ENCODE measurements around the gene MKX. TPM values are rescaled to one million over a fixed set of nuclear protein-coding genes. Genes with fewer than 3 reads are reported as not detected.

MKX gene
- polyA plus RNA-seq, 1 donor, result 0.40 TPM

DNA sequence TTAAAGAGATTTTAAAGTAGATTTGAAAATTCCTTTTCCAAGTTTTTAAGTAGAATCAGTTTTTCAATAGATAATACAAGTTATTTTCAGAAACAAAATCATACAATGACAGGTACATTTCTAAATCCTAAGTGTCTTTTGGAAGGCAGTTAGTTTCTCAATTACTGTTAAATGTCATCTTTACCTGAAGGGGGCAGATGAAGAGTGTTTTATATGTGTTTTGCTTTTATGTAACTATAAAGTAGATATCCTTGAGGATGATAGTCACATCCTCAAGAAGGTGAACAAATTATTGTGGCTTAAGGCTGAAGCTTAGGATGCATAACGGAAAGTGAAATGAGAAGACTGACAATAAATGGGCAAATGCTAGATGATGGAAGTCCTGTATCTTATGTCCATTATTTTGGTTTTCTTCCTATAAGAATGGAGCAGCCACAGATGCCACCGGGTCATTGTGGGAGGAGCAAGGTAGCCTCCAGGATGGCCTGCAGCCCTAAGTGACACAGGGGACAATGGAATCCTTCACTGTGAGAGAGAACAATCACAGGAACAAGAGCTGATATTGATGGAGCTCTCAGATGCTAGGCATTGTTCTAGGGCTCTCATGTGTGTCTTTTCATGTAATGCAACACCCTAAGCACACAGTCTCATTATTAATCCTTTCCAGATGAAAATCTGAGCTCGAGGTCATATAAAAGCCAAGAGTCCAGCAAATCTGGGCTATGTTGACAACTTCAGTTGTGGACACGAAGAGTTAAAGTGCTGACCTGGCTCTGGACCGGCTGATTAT lies 14.1 kb upstream of the MKX start:
- DNase-seq, result no peak
- WGBS (ENCODE audit: insufficient coverage, low lambda C conversion rate), result no CpG with 5 or more reads among the region's 5 CpGs
- Histone ChIP-seq H3K27me3 (ENCODE audit: control insufficient read depth, insufficient read depth, low read length) (peaks cover 6% of the 10 kb centered on the region), H3K27ac (ENCODE audit: low read length) (no peak overlapping the region), H3K9me3 (ENCODE audit: control insufficient read depth, low read depth, low read length) (no peaks in the 10 kb centered on the region), H3K4me3 (ENCODE audit: low read length) (no peak overlapping the region), H3K4me1 (ENCODE audit: control insufficient read depth, insufficient read depth, low read length) (no peaks in the 10 kb centered on the region), H3K36me3 (ENCODE audit: control insufficient read depth, insufficient read depth, low read length) (no peaks in the 10 kb centered on the region)

DNA sequence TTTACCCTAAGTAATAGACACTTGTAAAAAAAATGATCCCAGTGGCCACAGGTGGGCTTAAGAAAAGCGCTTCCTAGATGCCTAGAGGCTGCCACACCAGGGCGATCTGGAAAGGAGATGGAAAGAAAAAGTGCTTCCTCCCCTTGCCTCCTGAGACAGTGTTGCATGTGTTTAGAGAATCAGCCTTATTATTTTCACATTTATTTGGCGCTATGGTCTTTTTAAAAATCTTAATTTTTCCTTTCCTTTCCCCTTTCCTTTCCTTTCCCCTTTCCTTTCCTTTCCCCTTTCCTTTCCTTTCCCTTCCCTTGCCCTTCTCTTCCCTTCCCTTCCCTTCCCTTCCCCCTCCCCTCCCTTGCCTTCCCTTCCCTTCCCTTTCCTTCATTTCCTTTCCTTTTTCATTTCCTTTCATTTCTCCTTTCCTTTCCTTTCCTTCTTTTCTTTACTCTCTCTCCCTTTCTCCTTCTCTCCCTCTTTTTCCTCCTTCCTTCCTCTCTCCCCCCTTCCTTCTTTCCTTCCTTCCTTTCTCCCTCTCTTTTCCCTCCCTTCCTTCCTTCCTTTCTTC lies 7.1 kb upstream of the MKX start:
- Histone ChIP-seq H3K27me3 (ENCODE audit: control insufficient read depth, insufficient read depth, low read length) (peaks cover 29% of the 10 kb centered on the region), H3K4me1 (ENCODE audit: control insufficient read depth, insufficient read depth, low read length) (no peaks in the 10 kb centered on the region), H3K27ac (ENCODE audit: low read length) (no peak overlapping the region), H3K4me3 (ENCODE audit: low read length) (no peak overlapping the region), H3K9me3 (ENCODE audit: control insufficient read depth, low read depth, low read length) (peaks cover 2% of the 10 kb centered on the region), H3K36me3 (ENCODE audit: control insufficient read depth, insufficient read depth, low read length) (no peaks in the 10 kb centered on the region)
- WGBS (ENCODE audit: insufficient coverage, low lambda C conversion rate), result 82% methylated on average over 1 of the region's 3 CpGs
- no peak for DNase-seq

DNA sequence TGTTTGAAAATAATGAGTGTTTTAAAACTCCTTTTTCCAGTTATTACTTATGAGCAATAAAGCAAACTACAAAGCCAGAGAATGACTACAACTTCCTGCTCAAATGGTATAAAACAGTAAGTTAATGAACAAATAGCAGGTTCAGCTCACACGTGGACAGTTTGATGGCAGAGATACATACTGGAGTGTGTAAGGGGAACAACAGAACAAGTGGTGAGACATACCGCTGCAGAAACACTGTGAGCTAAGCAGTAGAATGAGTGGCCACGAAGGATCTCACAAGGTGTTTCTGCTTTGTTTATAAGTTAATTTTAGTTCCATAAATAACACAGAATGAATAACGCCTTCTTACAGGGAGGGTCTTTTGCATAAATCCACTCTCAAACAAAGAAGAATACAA lies 3.0 kb upstream of the MKX start:
- H3K36me3 ChIP-seq (ENCODE audit: control insufficient read depth, insufficient read depth, low read length), result no peaks in the 10 kb centered on the region
- H3K4me1 ChIP-seq (ENCODE audit: control insufficient read depth, insufficient read depth, low read length), result peaks cover 8% of the 10 kb centered on the region
- no peak for DNase-seq
- peaks cover 17% of the 10 kb centered on the region for H3K9me3 ChIP-seq (ENCODE audit: control insufficient read depth, low read depth, low read length)
- H3K27me3 ChIP-seq (ENCODE audit: control insufficient read depth, insufficient read depth, low read length), result peaks cover 64% of the 10 kb centered on the region
- no peak overlapping the region for H3K27ac ChIP-seq (ENCODE audit: low read length)
- no peak overlapping the region for H3K4me3 ChIP-seq (ENCODE audit: low read length)
- 17% methylated on average over 1 of the region's 4 CpGs for WGBS (ENCODE audit: insufficient coverage, low lambda C conversion rate)

DNA sequence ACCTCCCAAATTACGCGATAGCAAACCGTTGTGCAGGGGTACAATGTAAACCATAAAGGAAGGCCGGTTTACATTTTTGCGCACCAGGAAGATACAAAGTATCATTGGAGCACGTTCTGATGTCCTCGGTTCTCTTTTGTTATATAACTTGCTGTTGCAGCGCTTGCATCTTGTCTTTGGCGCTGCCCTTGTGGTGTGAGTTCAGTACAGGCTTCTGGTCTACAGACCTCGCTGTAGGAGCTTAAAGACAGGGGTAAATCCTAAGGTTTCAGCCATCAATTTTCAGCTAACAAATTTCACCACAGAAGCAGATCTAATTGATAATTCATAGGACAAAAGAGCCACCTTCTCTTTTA lies 1.5 kb upstream of the MKX start:
- H3K36me3 ChIP-seq (ENCODE audit: control insufficient read depth, insufficient read depth, low read length), result no peaks in the 10 kb centered on the region
- WGBS (ENCODE audit: insufficient coverage, low lambda C conversion rate), result no CpG with 5 or more reads among the region's 10 CpGs
- H3K27me3 ChIP-seq (ENCODE audit: control insufficient read depth, insufficient read depth, low read length), result peaks cover 76% of the 10 kb centered on the region
- peaks cover 8% of the 10 kb centered on the region for H3K4me1 ChIP-seq (ENCODE audit: control insufficient read depth, insufficient read depth, low read length)
- DNase-seq, result peak in 1 of 2 donors; percentile 13
- H3K4me3 ChIP-seq (ENCODE audit: low read length), result no peak overlapping the region
- no peak overlapping the region for H3K27ac ChIP-seq (ENCODE audit: low read length)
- H3K9me3 ChIP-seq (ENCODE audit: control insufficient read depth, low read depth, low read length), result peaks cover 25% of the 10 kb centered on the region

DNA sequence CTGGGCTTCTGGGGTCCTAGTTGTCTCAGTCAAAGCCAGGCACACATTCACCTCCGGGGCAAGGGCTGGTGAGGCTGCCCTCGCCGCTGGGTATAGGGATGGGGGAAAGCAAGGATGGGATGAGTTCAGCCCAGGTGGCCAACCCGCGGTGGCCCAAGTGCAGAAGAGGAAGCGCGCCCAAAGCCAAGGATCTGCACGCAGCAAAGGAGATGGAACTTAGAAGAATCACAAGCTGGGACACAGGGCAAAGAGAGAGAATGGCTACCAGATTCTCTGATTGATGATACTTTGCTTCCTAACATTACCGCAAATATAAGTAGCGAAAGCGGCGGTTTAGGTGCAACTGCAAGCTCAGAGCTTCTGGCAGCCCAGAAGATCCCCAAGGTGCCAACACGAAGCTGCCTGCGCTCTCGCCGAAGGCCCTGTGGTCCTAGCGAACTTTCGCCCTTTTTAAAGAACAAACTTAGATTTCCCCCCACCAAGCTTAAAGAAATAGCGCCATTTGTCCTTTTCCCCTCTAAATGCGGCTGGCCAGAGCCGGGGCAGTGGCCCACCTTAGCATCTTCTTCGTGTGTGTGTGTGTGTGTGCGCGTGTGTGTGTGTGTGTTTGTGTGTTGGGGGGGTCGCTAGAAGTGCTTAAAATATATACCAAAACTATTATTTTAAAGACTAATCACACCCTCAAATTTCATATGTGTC lies 927 bp upstream of the MKX start:
- Histone ChIP-seq H3K4me1 (ENCODE audit: control insufficient read depth, insufficient read depth, low read length) (peaks cover 13% of the 10 kb centered on the region), H3K27me3 (ENCODE audit: control insufficient read depth, insufficient read depth, low read length) (peaks cover 79% of the 10 kb centered on the region), H3K27ac (ENCODE audit: low read length) (no peak overlapping the region), H3K9me3 (ENCODE audit: control insufficient read depth, low read depth, low read length) (peaks cover 25% of the 10 kb centered on the region), H3K36me3 (ENCODE audit: control insufficient read depth, insufficient read depth, low read length) (no peaks in the 10 kb centered on the region), H3K4me3 (ENCODE audit: low read length) (no peak overlapping the region)
- 0% methylated on average over 4 of the region's 25 CpGs for WGBS (ENCODE audit: insufficient coverage, low lambda C conversion rate)
- no peak for DNase-seq

DNA sequence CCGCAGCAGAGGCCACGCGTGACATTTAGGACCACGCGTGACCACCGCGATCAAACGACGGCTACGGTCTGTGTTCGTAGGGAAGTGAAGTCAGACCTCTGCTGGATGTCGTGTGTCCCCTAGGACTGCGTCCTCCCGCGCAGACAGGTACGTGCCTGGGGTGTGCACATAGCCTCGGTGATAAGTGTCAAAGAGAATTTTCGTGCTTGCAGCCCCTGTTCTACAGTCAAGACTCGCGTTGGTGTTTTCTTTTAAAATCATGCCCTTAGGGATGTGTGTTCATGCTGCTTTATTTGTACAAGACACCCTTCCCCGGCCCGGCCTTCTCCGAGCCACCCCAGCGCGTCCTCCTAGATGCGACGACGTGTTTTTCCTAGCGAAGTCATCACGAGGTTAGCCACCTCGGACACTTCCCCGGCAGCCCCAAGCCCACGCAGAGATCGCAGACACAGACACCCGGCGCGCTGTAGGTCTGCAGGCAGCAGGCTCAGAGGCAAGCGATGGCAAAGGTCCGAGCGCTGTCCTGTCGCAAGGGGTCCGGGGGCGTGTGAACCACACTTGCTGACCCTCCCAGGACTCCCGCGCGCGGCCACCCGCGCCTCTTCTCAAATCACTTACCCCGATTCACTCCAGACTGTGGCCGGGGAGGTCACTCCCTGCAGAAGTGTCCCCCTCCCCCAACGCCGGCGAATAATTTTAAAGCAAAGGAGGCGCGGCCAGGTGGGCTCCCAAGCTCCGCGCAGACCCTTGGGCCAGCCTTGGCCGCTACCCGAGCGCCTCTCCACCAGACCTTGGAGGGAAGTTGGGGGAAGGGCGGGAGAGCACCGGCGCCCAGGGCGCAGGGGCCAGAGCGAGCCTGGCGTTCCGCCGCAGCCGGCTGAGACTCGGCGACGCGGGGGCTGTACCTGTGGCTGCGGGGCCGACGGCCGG lies 552 bp downstream of the MKX start:
- H3K27ac ChIP-seq (ENCODE audit: low read length), result no peak overlapping the region
- H3K9me3 ChIP-seq (ENCODE audit: control insufficient read depth, low read depth, low read length), result peaks cover 28% of the 10 kb centered on the region
- DNase-seq, result peak in 1 of 2 donors; percentile 17
- peaks cover 13% of the 10 kb centered on the region for H3K4me1 ChIP-seq (ENCODE audit: control insufficient read depth, insufficient read depth, low read length)
- H3K27me3 ChIP-seq (ENCODE audit: control insufficient read depth, insufficient read depth, low read length), result peaks cover 87% of the 10 kb centered on the region
- no CpG with 5 or more reads among the region's 78 CpGs for WGBS (ENCODE audit: insufficient coverage, low lambda C conversion rate)
- H3K4me3 ChIP-seq (ENCODE audit: low read length), result peak overlapping the region; percentile 47
- no peaks in the 10 kb centered on the region for H3K36me3 ChIP-seq (ENCODE audit: control insufficient read depth, insufficient read depth, low read length)

DNA sequence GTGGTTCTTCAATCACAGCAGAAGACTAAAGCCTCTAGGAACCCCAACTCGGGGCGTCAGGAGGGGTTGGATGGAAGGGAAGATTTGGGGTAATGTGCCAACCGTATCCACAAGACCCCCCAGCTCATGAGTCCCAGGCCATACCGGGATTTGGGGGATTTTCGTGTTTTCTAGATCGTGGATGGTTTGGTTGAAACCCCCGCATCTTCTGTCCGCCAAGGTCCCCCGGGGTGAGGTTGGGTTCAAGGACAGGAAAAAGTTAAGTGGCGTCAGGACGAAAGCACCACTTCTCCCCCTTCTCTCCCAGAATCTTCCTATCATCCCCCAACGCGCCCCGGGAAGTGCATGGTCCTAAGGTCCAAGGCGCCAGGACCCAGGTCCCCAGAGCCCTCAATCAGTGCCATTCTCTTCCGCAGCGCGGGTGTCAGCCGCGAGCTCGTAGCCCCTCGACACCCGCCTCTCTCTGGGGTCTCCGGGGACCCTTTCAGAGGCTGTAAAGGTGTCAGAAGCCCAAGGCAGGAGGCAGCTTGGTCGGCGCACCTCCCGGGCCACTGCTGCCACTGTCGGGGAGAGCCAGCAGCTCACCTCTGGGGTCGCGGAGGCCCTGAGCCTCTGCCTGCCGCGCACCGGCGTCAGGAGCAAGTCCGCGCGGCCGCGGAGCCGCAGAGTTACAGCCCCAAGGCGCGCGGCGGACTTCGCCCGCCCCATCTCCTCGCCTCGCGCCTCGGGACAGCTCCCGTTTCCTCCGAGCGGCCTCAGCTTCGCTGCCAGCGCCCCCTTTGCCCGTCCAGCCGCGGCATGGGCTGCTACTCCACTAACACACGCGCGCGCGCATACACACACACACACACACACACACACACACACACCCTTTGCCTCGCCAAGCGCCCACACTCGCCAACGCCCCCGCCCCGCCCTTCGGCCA lies 1.5 kb downstream of the MKX start:
- H3K36me3 ChIP-seq (ENCODE audit: control insufficient read depth, insufficient read depth, low read length), result no peaks in the 10 kb centered on the region
- WGBS (ENCODE audit: insufficient coverage, low lambda C conversion rate), result no CpG with 5 or more reads among the region's 70 CpGs
- H3K27me3 ChIP-seq (ENCODE audit: control insufficient read depth, insufficient read depth, low read length), result peaks cover 82% of the 10 kb centered on the region
- peaks cover 13% of the 10 kb centered on the region for H3K4me1 ChIP-seq (ENCODE audit: control insufficient read depth, insufficient read depth, low read length)
- peaks cover 28% of the 10 kb centered on the region for H3K9me3 ChIP-seq (ENCODE audit: control insufficient read depth, low read depth, low read length)
- DNase-seq, result peak; percentile 17 to 55
- no peak overlapping the region for H3K27ac ChIP-seq (ENCODE audit: low read length)
- peak overlapping the region; percentile 47 for H3K4me3 ChIP-seq (ENCODE audit: low read length)

DNA sequence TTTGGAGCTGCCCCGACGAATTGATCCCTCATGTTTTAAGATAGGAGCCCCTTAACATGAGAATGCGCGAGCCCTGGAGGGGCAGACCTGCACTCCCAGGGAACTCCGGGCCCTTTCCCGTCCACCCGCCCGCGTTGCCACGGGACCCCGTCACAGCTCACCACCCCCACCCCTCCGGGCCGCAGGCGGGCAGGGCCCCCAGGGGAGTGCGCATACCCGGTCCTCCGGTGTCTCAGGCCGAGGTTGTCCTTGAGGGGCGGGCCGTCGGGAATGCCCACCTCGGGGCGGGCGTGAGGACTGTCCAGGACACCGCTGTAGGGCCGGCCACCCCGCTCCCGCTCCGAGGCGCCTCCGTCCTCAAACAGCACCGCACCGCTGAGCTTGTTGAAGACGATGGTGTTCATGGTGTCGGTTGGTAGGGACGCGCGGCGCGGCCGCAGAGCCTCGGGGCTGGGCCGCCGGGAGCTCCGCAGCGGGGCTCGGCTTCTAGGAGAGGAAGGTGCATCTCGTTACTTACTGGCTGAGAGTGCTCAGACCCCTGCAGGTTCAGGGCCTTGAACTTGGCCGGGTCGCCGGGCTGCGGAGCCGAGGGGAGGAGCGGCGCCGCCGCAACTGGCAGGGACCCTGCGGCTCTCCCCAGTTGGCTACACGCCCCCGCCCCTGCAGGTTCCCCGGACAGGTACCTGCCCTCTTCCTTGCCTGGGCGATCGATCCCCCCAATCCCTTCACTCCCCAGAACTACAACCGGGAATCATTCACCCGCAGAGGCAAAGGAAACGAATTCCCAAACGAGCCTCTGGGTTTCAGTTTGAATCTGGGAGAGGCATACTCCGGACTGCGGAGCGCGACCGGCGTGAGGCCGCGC lies 2.4 kb downstream of the MKX start:
- H3K4me3 ChIP-seq (ENCODE audit: low read length), result peak overlapping the region; percentile 47
- peaks cover 28% of the 10 kb centered on the region for H3K9me3 ChIP-seq (ENCODE audit: control insufficient read depth, low read depth, low read length)
- no peak overlapping the region for H3K27ac ChIP-seq (ENCODE audit: low read length)
- peaks cover 13% of the 10 kb centered on the region for H3K4me1 ChIP-seq (ENCODE audit: control insufficient read depth, insufficient read depth, low read length)
- WGBS (ENCODE audit: insufficient coverage, low lambda C conversion rate), result no CpG with 5 or more reads among the region's 75 CpGs
- DNase-seq, result peak; percentile 5 to 49
- peaks cover 77% of the 10 kb centered on the region for H3K27me3 ChIP-seq (ENCODE audit: control insufficient read depth, insufficient read depth, low read length)
- H3K36me3 ChIP-seq (ENCODE audit: control insufficient read depth, insufficient read depth, low read length), result no peaks in the 10 kb centered on the region

Data from large intestine (tissue), 3 donors.